HCT116 (cell line): ENCODE results near the gene MMP12. TPM values are rescaled to one million over a fixed set of nuclear protein-coding genes. Genes with fewer than 3 reads are reported as not detected.

Experiments
- ATAC-seq: fragments of 200-7000 bp; cut with Tn5 transposase; 2 replicates; pipeline ENCODE4 v1.9.1; 2020; ENCODE audit warnings: mild to moderate bottlenecking, moderate library complexity
- BruUV-seq: library from RNA; stranded (reverse); fragments of 400-500 nt; replicated peaks from 2 replicates; lab custom pipeline; 2021; lab: Mats Ljungman, UMichigan
- CTCF ChIA-PET: fragments of 300-600 bp; sonication (Branson Sonifier 250); formaldehyde crosslinking; loops from one replicate; lab custom pipeline; 2021; ENCODE audit warnings: antibody characterized with exemption; lab: Charles Lee
- POLR2A ChIA-PET: fragments of 300-600, 350-600 bp; sonication (Branson Sonifier 250); formaldehyde crosslinking; loops from one replicate; lab custom pipeline; 2021; ENCODE audit warnings: antibody characterized with exemption; lab: Charles Lee
- RAD21 ChIA-PET, 2 experiments: fragments of 300-600 bp; sonication (Branson Sonifier 250); formaldehyde crosslinking; loops; one replicate each; lab custom pipeline; 2023; ENCODE audit warnings: low total read pairs in 2 of 2; ENCODE audit not compliant: uncharacterized antibody in 2 of 2, unreplicated experiment in 2 of 2, low non-redundant PET in 1 of 2; lab: Charles Lee
- DNase-seq: peaks from one replicate; pipeline ENCODE4 v3.0.0-alpha.2; 2010; ENCODE audit warnings: low read depth, low spot score
- H2AFZ ChIP-seq: fragments of 200-600 bp; shearing (Covaris generic), sonication (generic); 2 replicates; pipeline ENCODE4 v1.6.1; 2017; ENCODE audit warnings: low read depth, mixed run types, mixed read lengths, antibody characterized with exemption, low read length; ENCODE audit not compliant: poor library complexity, severe bottlenecking
- H3K27ac ChIP-seq: 2 replicates; pipeline ENCODE4 v1.5.1; 2012; ENCODE audit warnings: low read depth, low read length
- H3K27me3 ChIP-seq: fragments of 200-600 bp; sonication (generic); 2 replicates; pipeline ENCODE4 v1.6.1; 2016; ENCODE audit warnings: mixed run types, low read length, mixed read lengths; ENCODE audit not compliant: insufficient read depth
- H3K36me3 ChIP-seq, 2 experiments: fragments of 200-500 bp in 1 of 2; fragments of 200-600 bp in 1 of 2; sonication (Bioruptor generic) in 1 of 2; sonication (generic) in 1 of 2; 2 replicates each; pipeline versions ENCODE4 v1.5.1 to v1.6.1; 2014 to 2016; ENCODE audit warnings: low read length in 2 of 2, inconsistent platforms in 1 of 2, mixed read lengths in 1 of 2, mixed run types in 1 of 2; ENCODE audit not compliant: insufficient read depth in 2 of 2, control insufficient read depth in 1 of 2
- H3K4me1 ChIP-seq, 2 experiments: fragments of 200-600 bp in 1 of 2; sonication (generic) in 1 of 2; 2 replicates each; pipeline versions ENCODE4 v1.5.1 to v1.6.1; 2012 to 2017; ENCODE audit warnings: low read length in 2 of 2, inconsistent platforms in 1 of 2, mild to moderate bottlenecking in 1 of 2, mixed read lengths in 1 of 2, mixed run types in 1 of 2, moderate library complexity in 1 of 2; ENCODE audit not compliant: insufficient read depth in 2 of 2, control insufficient read depth in 1 of 2
- H3K4me2 ChIP-seq: fragments of 200-600 bp; sonication (generic); 2 replicates; pipeline ENCODE4 v1.6.1; 2017; ENCODE audit warnings: mixed run types, low read length, mixed read lengths
- H3K4me3 ChIP-seq, 2 experiments: fragments of 200-600 bp in 1 of 2; sonication (generic) in 1 of 2; replicated peaks in 1 of 2; 2 replicates each; pipeline ENCODE4 v1.5.1; 2011 to 2016; ENCODE audit warnings: low read length in 2 of 2, control low read depth in 1 of 2, low read depth in 1 of 2, mild to moderate bottlenecking in 1 of 2, mixed read lengths in 1 of 2, mixed run types in 1 of 2
- H3K79me2 ChIP-seq: fragments of 200-600 bp; sonication (generic); 2 replicates; pipeline ENCODE4 v1.6.1; 2017; ENCODE audit warnings: mild to moderate bottlenecking, mixed run types, low read length, moderate library complexity, mixed read lengths; ENCODE audit not compliant: insufficient read depth
- H3K9ac ChIP-seq: fragments of 200-600 bp; sonication (generic); 2 replicates; pipeline ENCODE4 v1.6.1; 2016; ENCODE audit warnings: low read length, mixed read lengths
- H3K9me2 ChIP-seq: fragments of 200-600 bp; sonication (generic), shearing (Covaris generic); 2 replicates; pipeline ENCODE4 v1.6.1; 2017; ENCODE audit warnings: mixed run types, mild to moderate bottlenecking, moderate library complexity; ENCODE audit not compliant: insufficient read depth
- H3K9me3 ChIP-seq, 2 experiments: fragments of 200-500 bp in 1 of 2; fragments of 200-600 bp in 1 of 2; sonication (Bioruptor generic) in 1 of 2; sonication (generic) in 1 of 2; 2 replicates each; pipeline ENCODE4 v1.6.1; 2014 to 2017; ENCODE audit warnings: low read length in 2 of 2, mixed read lengths in 2 of 2, inconsistent platforms in 1 of 2, low read depth in 1 of 2, mild to moderate bottlenecking in 1 of 2, mixed run types in 1 of 2, moderate library complexity in 1 of 2; ENCODE audit not compliant: control insufficient read depth in 1 of 2, insufficient read depth in 1 of 2
- H4K20me1 ChIP-seq: fragments of 200-600 bp; sonication (generic), shearing (Covaris generic); 2 replicates; pipeline ENCODE4 v1.6.1; 2017; ENCODE audit warnings: mixed run types, mild to moderate bottlenecking, moderate library complexity; ENCODE audit not compliant: insufficient read depth
- ATF3 ChIP-seq: IDR thresholded peaks from 2 replicates; pipeline ENCODE4 v1.6.1; 2012
- CBX3 ChIP-seq: IDR thresholded peaks from 2 replicates; pipeline ENCODE4 v1.6.1; 2012; ENCODE audit warnings: low read depth
- CEBPB ChIP-seq: IDR thresholded peaks from 2 replicates; pipeline ENCODE4 v1.6.1; 2012; ENCODE audit warnings: low read depth
- CTCF ChIP-seq, 3 experiments: fragments of 200-600 bp in 1 of 3; sonication (generic) in 1 of 3; IDR thresholded peaks in 2 of 3; conservative IDR thresholded peaks in 1 of 3; 2 replicates each; pipeline ENCODE4 v1.5.1; 2012 to 2017; ENCODE audit warnings: low read depth in 2 of 3, low read length in 2 of 3, antibody characterized with exemption in 1 of 3, borderline replicate concordance in 1 of 3, control low read depth in 1 of 3, mild to moderate bottlenecking in 1 of 3, mixed read lengths in 1 of 3, mixed run types in 1 of 3, moderate library complexity in 1 of 3; ENCODE audit not compliant: insufficient read depth in 1 of 3
- EGR1 ChIP-seq: IDR thresholded peaks from 2 replicates; pipeline ENCODE4 v1.6.1; 2012; ENCODE audit warnings: low read depth
- ELF1 ChIP-seq: IDR thresholded peaks from 2 replicates; pipeline ENCODE4 v1.6.1; 2012; ENCODE audit warnings: low read depth, borderline replicate concordance
- EZH2phosphoT487 ChIP-seq: fragments of 200-600 bp; IDR thresholded peaks from 2 replicates; pipeline ENCODE4 v1.6.1; 2018; ENCODE audit warnings: antibody characterized with exemption, borderline replicate concordance
- FOSL1 ChIP-seq: IDR thresholded peaks from 2 replicates; pipeline ENCODE4 v1.6.1; 2012; ENCODE audit warnings: low read depth
- JUND ChIP-seq: IDR thresholded peaks from 2 replicates; pipeline ENCODE4 v1.6.1; 2012
- POLR2A ChIP-seq: IDR thresholded peaks from 2 replicates; pipeline ENCODE4 v1.7.0; 2011; ENCODE audit warnings: borderline replicate concordance; ENCODE audit not compliant: insufficient read depth, insufficient read length; ENCODE audit errors: extremely low read depth
- POLR2AphosphoS5 ChIP-seq: IDR thresholded peaks from 2 replicates; pipeline ENCODE4 v1.6.1; 2011; ENCODE audit warnings: mild to moderate bottlenecking, low read depth, low read length, moderate library complexity
- RAD21 ChIP-seq: IDR thresholded peaks from 2 replicates; pipeline ENCODE4 v1.6.1; 2012; ENCODE audit warnings: low read depth, mild to moderate bottlenecking
- SP1 ChIP-seq: IDR thresholded peaks from 2 replicates; pipeline ENCODE4 v1.6.1; 2012; ENCODE audit warnings: low read depth
- SRF ChIP-seq: IDR thresholded peaks from 2 replicates; pipeline ENCODE4 v1.6.1; 2012; ENCODE audit warnings: low read depth
- TCF7L2 ChIP-seq: IDR thresholded peaks from 2 replicates; pipeline ENCODE4 v1.7.0; 2011; ENCODE audit warnings: borderline replicate concordance, inconsistent platforms; ENCODE audit not compliant: insufficient read depth, insufficient read length; ENCODE audit errors: extremely low read depth
- ZFX ChIP-seq: fragments of 450-650 bp; IDR thresholded peaks from 2 replicates; pipeline ENCODE4 v1.6.1; 2017
- ZNF274 ChIP-seq: fragments of 200-500 bp; sonication (Bioruptor generic); IDR thresholded peaks from 2 replicates; pipeline ENCODE4 v1.6.1; 2014; ENCODE audit warnings: mild to moderate bottlenecking, low read depth, low read length, inconsistent platforms
- intact Hi-C: fragments of 100-400 bp; cut with micrococcal nuclease; formaldehyde crosslinking; loops from 2 replicates; pipeline ENCODE4 v1.10.0; 2022
- total RNA-seq: library from RNA; stranded (reverse); gene quantifications from one replicate; pipeline ENCODE4 v1.2.1, GENCODE V29; 2021; ENCODE audit not compliant: unreplicated experiment
- TF ChIP-seq, protein P1 (sequence below): IDR thresholded peaks from 2 replicates; pipeline ENCODE4 v1.6.1; 2012; ENCODE audit warnings: low read depth
- TF ChIP-seq, protein P2 (sequence below): IDR thresholded peaks from 2 replicates; pipeline ENCODE4 v1.6.1; 2012
- TF ChIP-seq, protein P3 (sequence below): IDR thresholded peaks from 2 replicates; pipeline ENCODE4 v1.6.1; 2011; ENCODE audit warnings: mild to moderate bottlenecking, low read length, moderate library complexity; ENCODE audit not compliant: insufficient replicate concordance; ENCODE audit errors: extremely low read depth

MMP12 gene
- total RNA-seq, 1 experiment from 2014 or later: not detected

DNA sequence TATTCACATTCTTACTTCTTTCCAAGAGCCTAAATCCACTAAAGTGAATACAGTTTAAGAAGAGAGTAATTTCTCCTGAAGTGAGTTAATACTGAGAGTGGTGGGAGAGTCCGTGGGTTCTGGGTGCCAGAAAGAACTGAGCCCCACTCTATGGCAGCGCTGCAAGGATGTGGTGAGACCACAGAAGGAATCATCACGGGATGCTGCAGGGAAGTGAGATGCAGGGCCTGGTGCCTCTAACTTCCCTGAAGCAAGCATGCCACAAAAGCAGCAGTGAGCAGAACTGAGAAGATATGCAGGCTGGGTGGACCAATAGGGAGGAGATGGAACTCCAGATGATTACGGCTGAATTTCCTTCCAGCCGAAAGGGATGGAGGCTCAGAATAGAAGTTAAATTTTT lies 5.0 kb upstream of the MMP12 start:
- Histone ChIP-seq H3K79me2 (no peaks in the 10 kb centered on the region), H3K27ac (no peak overlapping the region), H3K27me3 (no peaks in the 10 kb centered on the region), H3K36me3 (no peaks in the 10 kb centered on the region), H3K9me3 (no peaks in the 10 kb centered on the region), H3K4me2 (no peak overlapping the region), H3K9ac (no peak overlapping the region), H4K20me1 (no peaks in the 10 kb centered on the region), H3K9me2 (no peaks in the 10 kb centered on the region), H3K4me1 (no peaks in the 10 kb centered on the region), H2AFZ (no peak overlapping the region), H3K4me3 (no peak overlapping the region)
- no peak for ATAC-seq
- no peak for DNase-seq
- ChIA-PET CTCF (no interaction called here), POLR2A (no interaction called here), RAD21 (no interaction called here)
- BruUV-seq: no TSS peak
- TF ChIP-seq POLR2A (no peak), ZFX (no peak), ATF3 (no peak), JUND (no peak), ZNF274 (no peak), EZH2phosphoT487 (no peak), EGR1 (no peak), CTCF (IDR thresholded peaks at IDR 0.05 in 2 of 3, conservative IDR thresholded peaks at IDR 0.05 in 1 of 3; ENCODE audit: borderline replicate concordance in 1 of 3, insufficient read depth in 1 of 3, low read depth in 2 of 3, low read length in 2 of 3) (no peak), POLR2AphosphoS5 (no peak), FOSL1 (no peak), SRF (no peak), SP1 (no peak), ELF1 (no peak), RAD21 (no peak), CBX3 (no peak), TCF7L2 (no peak), CEBPB (no peak)
- TF ChIP-seq, protein P1, sequence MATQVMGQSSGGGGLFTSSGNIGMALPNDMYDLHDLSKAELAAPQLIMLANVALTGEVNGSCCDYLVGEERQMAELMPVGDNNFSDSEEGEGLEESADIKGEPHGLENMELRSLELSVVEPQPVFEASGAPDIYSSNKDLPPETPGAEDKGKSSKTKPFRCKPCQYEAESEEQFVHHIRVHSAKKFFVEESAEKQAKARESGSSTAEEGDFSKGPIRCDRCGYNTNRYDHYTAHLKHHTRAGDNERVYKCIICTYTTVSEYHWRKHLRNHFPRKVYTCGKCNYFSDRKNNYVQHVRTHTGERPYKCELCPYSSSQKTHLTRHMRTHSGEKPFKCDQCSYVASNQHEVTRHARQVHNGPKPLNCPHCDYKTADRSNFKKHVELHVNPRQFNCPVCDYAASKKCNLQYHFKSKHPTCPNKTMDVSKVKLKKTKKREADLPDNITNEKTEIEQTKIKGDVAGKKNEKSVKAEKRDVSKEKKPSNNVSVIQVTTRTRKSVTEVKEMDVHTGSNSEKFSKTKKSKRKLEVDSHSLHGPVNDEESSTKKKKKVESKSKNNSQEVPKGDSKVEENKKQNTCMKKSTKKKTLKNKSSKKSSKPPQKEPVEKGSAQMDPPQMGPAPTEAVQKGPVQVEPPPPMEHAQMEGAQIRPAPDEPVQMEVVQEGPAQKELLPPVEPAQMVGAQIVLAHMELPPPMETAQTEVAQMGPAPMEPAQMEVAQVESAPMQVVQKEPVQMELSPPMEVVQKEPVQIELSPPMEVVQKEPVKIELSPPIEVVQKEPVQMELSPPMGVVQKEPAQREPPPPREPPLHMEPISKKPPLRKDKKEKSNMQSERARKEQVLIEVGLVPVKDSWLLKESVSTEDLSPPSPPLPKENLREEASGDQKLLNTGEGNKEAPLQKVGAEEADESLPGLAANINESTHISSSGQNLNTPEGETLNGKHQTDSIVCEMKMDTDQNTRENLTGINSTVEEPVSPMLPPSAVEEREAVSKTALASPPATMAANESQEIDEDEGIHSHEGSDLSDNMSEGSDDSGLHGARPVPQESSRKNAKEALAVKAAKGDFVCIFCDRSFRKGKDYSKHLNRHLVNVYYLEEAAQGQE: no peak
- TF ChIP-seq, protein P2, sequence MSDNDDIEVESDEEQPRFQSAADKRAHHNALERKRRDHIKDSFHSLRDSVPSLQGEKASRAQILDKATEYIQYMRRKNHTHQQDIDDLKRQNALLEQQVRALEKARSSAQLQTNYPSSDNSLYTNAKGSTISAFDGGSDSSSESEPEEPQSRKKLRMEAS: no peak
- TF ChIP-seq, protein P3, sequence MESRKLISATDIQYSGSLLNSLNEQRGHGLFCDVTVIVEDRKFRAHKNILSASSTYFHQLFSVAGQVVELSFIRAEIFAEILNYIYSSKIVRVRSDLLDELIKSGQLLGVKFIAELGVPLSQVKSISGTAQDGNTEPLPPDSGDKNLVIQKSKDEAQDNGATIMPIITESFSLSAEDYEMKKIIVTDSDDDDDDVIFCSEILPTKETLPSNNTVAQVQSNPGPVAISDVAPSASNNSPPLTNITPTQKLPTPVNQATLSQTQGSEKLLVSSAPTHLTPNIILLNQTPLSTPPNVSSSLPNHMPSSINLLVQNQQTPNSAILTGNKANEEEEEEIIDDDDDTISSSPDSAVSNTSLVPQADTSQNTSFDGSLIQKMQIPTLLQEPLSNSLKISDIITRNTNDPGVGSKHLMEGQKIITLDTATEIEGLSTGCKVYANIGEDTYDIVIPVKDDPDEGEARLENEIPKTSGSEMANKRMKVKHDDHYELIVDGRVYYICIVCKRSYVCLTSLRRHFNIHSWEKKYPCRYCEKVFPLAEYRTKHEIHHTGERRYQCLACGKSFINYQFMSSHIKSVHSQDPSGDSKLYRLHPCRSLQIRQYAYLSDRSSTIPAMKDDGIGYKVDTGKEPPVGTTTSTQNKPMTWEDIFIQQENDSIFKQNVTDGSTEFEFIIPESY: no peak
- intact Hi-C loops: no loop called here
